Measurements from ENCODE around the gene THBS4. TPM values are rescaled to one million over a fixed set of nuclear protein-coding genes. Genes with fewer than 3 reads are reported as not detected.

The THBS4 gene
- total RNA-seq, 2 donors from 2014 or later = 13.6 to 50.5 TPM

- Mint-ChIP-seq H3K27ac (no peak overlapping the region), H3K4me1 (no peaks in the 10 kb centered on the region), H3K27me3 (ENCODE audit: insufficient read depth) (peaks cover 4% of the 10 kb centered on the region), H3K9me3 (no peaks in the 10 kb centered on the region), H3K36me3 (ENCODE audit: low read depth) (no peaks in the 10 kb centered on the region), H3K4me3 (no peak overlapping the region)
- no peak for TF ChIP-seq CTCF (conservative IDR thresholded peaks at IDR 0.05)
- Histone ChIP-seq H3K9me3 (ENCODE audit: control insufficient read depth, low read length) (no peaks in the 10 kb centered on the region), H3K4me1 (ENCODE audit: control insufficient read depth, insufficient read depth, low read length) (no peaks in the 10 kb centered on the region), H3K36me3 (ENCODE audit: control insufficient read depth, insufficient read depth, low read length) (no peaks in the 10 kb centered on the region), H3K27ac (ENCODE audit: low read depth, low read length) (no peak overlapping the region), H3K9ac (ENCODE audit: extremely low read depth, low read length, poor library complexity, severe bottlenecking) (no peak overlapping the region), H3K27me3 (ENCODE audit: control insufficient read depth, insufficient read depth, low read length, poor library complexity, severe bottlenecking) (no peaks in the 10 kb centered on the region), H3K4me3 (ENCODE audit: low read length) (no peak overlapping the region)
- DNase-seq = no peak
Measured at GRCh38 chr5:80048084-80048780, 13.1 kb downstream of the THBS4 start.

GRCh38 chr5:80052464-80052863 is 17.3 kb downstream of the THBS4 start:
- H3K27ac Mint-ChIP-seq = no peak overlapping the region
- DNase-seq = no peak
- no peaks in the 10 kb centered on the region for H3K27me3 ChIP-seq (ENCODE audit: control insufficient read depth, insufficient read depth, low read length, poor library complexity, severe bottlenecking)
- no peaks in the 10 kb centered on the region for H3K36me3 Mint-ChIP-seq (ENCODE audit: low read depth)
- no peaks in the 10 kb centered on the region for H3K4me1 ChIP-seq (ENCODE audit: control insufficient read depth, insufficient read depth, low read length)
- H3K36me3 ChIP-seq (ENCODE audit: control insufficient read depth, insufficient read depth, low read length) = no peaks in the 10 kb centered on the region
- H3K9ac ChIP-seq (ENCODE audit: extremely low read depth, low read length, poor library complexity, severe bottlenecking) = no peak overlapping the region
- WGBS, 2 experiments (ENCODE audit: insufficient coverage in 1 of 2, insufficient read length in 1 of 2) = 97 to 100% methylated on average over 4 to 8 of the region's 8 CpGs
- no peak overlapping the region for H3K4me3 ChIP-seq (ENCODE audit: low read length)
- H3K4me3 Mint-ChIP-seq = no peak overlapping the region
- H3K4me1 Mint-ChIP-seq = peaks cover 8% of the 10 kb centered on the region
- TF ChIP-seq CTCF (conservative IDR thresholded peaks at IDR 0.05) = no peak
- H3K9me3 Mint-ChIP-seq = no peaks in the 10 kb centered on the region
- peaks cover 4% of the 10 kb centered on the region for H3K27me3 Mint-ChIP-seq (ENCODE audit: insufficient read depth)
- no peak overlapping the region for H3K27ac ChIP-seq (ENCODE audit: low read depth, low read length)
- no peaks in the 10 kb centered on the region for H3K9me3 ChIP-seq (ENCODE audit: control insufficient read depth, low read length)

GRCh38 chr5:80054682-80055081 is 19.5 kb downstream of the THBS4 start:
- peaks cover 3% of the 10 kb centered on the region for H3K27me3 Mint-ChIP-seq (ENCODE audit: insufficient read depth)

More at GRCh38 chr5:80054682-80055081, 19.5 kb downstream of the THBS4 start:
- 92% methylated on average over 5 of the region's 5 CpGs for WGBS, 2 experiments (ENCODE audit: insufficient coverage in 1 of 2, insufficient read length in 1 of 2)
- DNase-seq = no peak
- H3K27ac Mint-ChIP-seq = no peak overlapping the region
- no peak overlapping the region for H3K4me3 Mint-ChIP-seq
- Histone ChIP-seq H3K9ac (ENCODE audit: extremely low read depth, low read length, poor library complexity, severe bottlenecking) (no peak overlapping the region), H3K36me3 (ENCODE audit: control insufficient read depth, insufficient read depth, low read length) (no peaks in the 10 kb centered on the region), H3K27me3 (ENCODE audit: control insufficient read depth, insufficient read depth, low read length, poor library complexity, severe bottlenecking) (no peaks in the 10 kb centered on the region), H3K27ac (ENCODE audit: low read depth, low read length) (no peak overlapping the region), H3K9me3 (ENCODE audit: control insufficient read depth, low read length) (no peaks in the 10 kb centered on the region), H3K4me1 (ENCODE audit: control insufficient read depth, insufficient read depth, low read length) (no peaks in the 10 kb centered on the region), H3K4me3 (ENCODE audit: low read length) (no peak overlapping the region)
- H3K4me1 Mint-ChIP-seq = peaks cover 8% of the 10 kb centered on the region
- H3K36me3 Mint-ChIP-seq (ENCODE audit: low read depth) = no peaks in the 10 kb centered on the region
- H3K9me3 Mint-ChIP-seq = no peaks in the 10 kb centered on the region
- no peak for TF ChIP-seq CTCF (conservative IDR thresholded peaks at IDR 0.05)

Measured in endodermal cell (in vitro differentiated cells).